Chondrocyte (in vitro differentiated cells): ENCODE measurements around the gene ADCY3. TPM values are rescaled to one million over a fixed set of nuclear protein-coding genes. Genes with fewer than 3 reads are reported as not detected.

ENCODE experiments used
- DNase-seq: peaks from one replicate; pipeline ENCODE4 v3.0.0; 2021; ENCODE audit warnings: mixed read lengths, low spot score
- H3K27ac Mint-ChIP-seq: one replicate; pipeline ENCODE4 v1.8.0; 2021; ENCODE audit warnings: mild to moderate bottlenecking, moderate library complexity, mixed read lengths; ENCODE audit not compliant: unreplicated experiment
- H3K27me3 Mint-ChIP-seq: 2 replicates; pipeline ENCODE4 v1.8.0; 2021; ENCODE audit warnings: low read depth, mixed read lengths
- H3K36me3 Mint-ChIP-seq: 2 replicates; pipeline ENCODE4 v1.8.0; 2021; ENCODE audit warnings: low read depth, mixed read lengths
- H3K4me1 Mint-ChIP-seq: 2 replicates; pipeline ENCODE4 v1.8.0; 2021; ENCODE audit warnings: low read depth, mild to moderate bottlenecking, mixed read lengths
- H3K4me3 Mint-ChIP-seq: one replicate; pipeline ENCODE4 v1.8.0; 2021; ENCODE audit warnings: mild to moderate bottlenecking, moderate library complexity, mixed read lengths; ENCODE audit not compliant: unreplicated experiment
- H3K9me3 Mint-ChIP-seq: 2 replicates; pipeline ENCODE4 v1.8.0; 2021; ENCODE audit warnings: low read depth, mixed read lengths
- CTCF ChIP-seq: fragments of 200-600 bp; sonication (generic); IDR thresholded peaks from 2 replicates; pipeline ENCODE4 v1.5.0; 2021; ENCODE audit warnings: antibody characterized with exemption, mild to moderate bottlenecking, moderate library complexity
- total RNA-seq: library from RNA; stranded (reverse); gene quantifications from 3 replicates; pipeline ENCODE4 v1.2.1, GENCODE V29; 2021

ADCY3 gene
- total RNA-seq, 1 donor from 2014 or later: 69.3 TPM

DNA sequence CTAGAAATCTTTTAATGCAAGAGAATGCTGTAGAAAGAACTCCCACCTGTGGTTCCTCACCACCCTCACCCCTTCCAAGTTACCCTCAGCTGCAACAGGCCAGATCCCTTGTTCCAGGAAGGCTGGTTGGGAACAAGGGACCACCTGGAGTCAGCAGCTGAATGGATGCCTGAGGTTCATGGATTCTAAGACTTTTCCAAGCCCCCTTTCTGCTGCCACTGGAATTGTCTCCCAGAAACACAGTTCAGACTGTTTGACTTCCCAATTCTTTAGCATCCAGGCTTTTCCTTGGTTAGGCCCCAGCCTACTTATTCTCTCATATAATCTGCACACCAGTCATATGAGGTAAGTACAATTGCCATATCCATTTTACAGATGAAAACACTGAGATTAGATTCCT lies 8.0 kb upstream of the ADCY3 start:
- Mint-ChIP-seq H3K36me3 (no peaks in the 10 kb centered on the region), H3K4me1 (peaks cover 9% of the 10 kb centered on the region), H3K9me3 (no peaks in the 10 kb centered on the region), H3K4me3 (no peak overlapping the region), H3K27ac (no peak overlapping the region), H3K27me3 (no peaks in the 10 kb centered on the region)
- no peak for TF ChIP-seq CTCF
- DNase-seq: no peak

DNA sequence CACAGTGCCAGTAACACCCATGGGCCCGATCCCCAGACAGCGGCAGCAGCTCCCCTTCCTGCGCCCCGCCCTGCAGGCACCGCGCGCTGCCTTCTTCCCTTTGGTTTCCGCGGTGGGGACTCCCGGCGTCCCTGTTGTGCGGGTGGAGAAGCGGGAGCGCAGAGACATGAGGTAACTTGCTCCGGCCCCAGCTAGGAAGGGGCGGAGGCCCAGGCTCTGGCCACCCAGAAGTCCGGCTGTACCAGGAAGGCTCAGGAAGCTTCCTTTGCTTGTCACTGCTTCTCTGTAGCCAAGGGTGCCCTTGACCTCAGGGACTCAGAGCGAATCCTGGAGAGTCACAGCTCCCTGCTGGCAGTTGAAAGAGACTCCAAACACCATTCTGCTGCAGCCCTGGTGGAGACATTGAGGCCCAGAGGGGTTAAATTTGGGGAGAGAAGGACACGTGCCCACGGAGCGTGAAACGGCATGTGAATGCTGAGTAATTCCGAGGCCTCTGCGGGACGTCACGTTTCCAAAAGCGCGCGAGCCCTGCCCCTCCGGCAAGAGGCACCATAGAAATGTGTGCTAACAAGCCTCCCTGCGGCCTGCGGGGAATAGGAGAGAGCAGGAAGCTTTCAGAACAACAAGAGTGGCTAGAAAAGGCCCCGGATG lies 6.7 kb upstream of the ADCY3 start:
- H3K4me3 Mint-ChIP-seq: no peak overlapping the region
- H3K9me3 Mint-ChIP-seq: no peaks in the 10 kb centered on the region
- H3K27me3 Mint-ChIP-seq: no peaks in the 10 kb centered on the region
- no peak overlapping the region for H3K27ac Mint-ChIP-seq
- DNase-seq: no peak
- no peaks in the 10 kb centered on the region for H3K36me3 Mint-ChIP-seq
- H3K4me1 Mint-ChIP-seq: peaks cover 9% of the 10 kb centered on the region
- TF ChIP-seq CTCF: no peak

DNA sequence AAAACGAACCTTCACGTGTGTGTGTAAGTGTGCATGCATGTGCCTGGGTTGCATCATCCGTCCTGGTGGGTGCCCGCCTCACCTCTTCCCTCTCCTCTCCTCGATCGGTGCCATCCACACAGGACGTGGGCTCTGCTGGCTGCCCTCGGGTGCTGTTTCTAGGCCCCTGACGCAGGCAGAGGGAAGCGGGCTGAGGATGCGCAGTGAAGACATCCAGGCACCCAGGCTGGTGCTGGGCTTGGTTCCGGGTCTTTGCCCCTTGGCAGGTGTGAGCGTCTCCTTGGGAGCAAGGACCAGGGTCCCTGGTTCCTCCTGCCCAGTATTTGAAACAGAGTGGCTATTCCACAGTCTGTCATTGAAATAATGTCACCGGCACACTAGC lies 6.2 kb upstream of the ADCY3 start:
- peaks cover 7% of the 10 kb centered on the region for H3K4me1 Mint-ChIP-seq
- H3K4me3 Mint-ChIP-seq: no peak overlapping the region
- no peak for DNase-seq
- no peaks in the 10 kb centered on the region for H3K9me3 Mint-ChIP-seq
- no peaks in the 10 kb centered on the region for H3K36me3 Mint-ChIP-seq
- H3K27ac Mint-ChIP-seq: no peak overlapping the region
- H3K27me3 Mint-ChIP-seq: no peaks in the 10 kb centered on the region
- TF ChIP-seq CTCF: no peak

DNA sequence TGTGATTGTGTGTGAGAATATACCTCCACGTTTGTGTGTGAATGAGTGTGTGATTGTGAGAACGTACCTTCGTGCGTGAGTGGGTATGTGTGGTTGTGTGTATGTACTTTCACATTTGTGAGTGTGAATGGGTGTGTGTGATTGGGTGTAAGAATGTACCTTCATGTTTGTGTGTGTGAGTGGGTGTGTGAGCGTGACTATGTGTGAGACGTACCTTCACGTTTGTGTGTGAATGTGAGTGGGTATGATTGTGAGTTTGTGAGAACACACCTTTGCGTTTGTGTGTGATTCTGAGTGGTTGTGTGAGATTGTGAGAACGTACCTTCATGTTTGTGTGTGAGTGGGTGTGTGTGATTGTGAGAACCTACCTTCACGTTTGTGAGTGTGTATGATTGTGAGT lies 5.8 kb upstream of the ADCY3 start:
- Mint-ChIP-seq H3K36me3 (no peaks in the 10 kb centered on the region), H3K4me3 (no peak overlapping the region), H3K27me3 (no peaks in the 10 kb centered on the region), H3K9me3 (no peaks in the 10 kb centered on the region), H3K27ac (no peak overlapping the region), H3K4me1 (peaks cover 3% of the 10 kb centered on the region)
- no peak for DNase-seq
- TF ChIP-seq CTCF: no peak

DNA sequence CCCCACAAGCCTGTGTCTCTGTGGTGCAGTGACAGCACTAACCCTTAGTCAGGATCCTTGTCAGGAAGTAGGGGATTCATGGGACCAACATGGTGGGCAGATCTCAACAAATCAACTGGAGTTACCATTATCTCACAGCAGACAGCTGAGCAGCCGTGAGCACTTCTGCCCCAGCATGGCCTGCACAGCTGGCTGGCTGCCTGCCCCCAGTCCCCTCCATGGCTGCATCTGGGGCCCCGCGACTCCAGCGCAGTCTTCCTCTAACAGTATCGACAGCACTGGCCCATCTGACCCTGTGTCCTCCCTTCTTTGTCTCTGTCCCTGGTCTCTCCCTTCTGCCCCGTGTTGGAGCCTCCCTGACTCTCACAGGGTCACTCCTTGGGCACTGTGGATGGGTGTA lies 4.7 kb upstream of the ADCY3 start:
- TF ChIP-seq CTCF: no peak
- Mint-ChIP-seq H3K27me3 (no peaks in the 10 kb centered on the region), H3K36me3 (no peaks in the 10 kb centered on the region), H3K4me3 (no peak overlapping the region), H3K27ac (no peak overlapping the region), H3K4me1 (peaks cover 2% of the 10 kb centered on the region), H3K9me3 (no peaks in the 10 kb centered on the region)
- no peak for DNase-seq
